Measurements from ENCODE around the gene MTMR11. TPM values are rescaled to one million over a fixed set of nuclear protein-coding genes. Genes with fewer than 3 reads are reported as not detected.

Gene MTMR11
- total RNA-seq = 6.2 TPM

GRCh38 chr1:149936170-149936991, at the start of gene MTMR11:
Gene MTMR11, minus strand, starts transcription at chr1:149936879. Its CDS starts 232 bp downstream, at chr1:149936647.

GRCh38 chr1:149927563-149928400, 8.9 kb downstream of the MTMR11 start, which contains the start of gene SF3B4:
Gene SF3B4, minus strand, starts transcription at chr1:149927803. Its CDS starts 44 bp downstream, at chr1:149927759.

GRCh38 chr1:149917571-149918144, 19.0 kb downstream of the MTMR11 start, which contains the start of gene SV2A:
Gene SV2A, minus strand, starts transcription at chr1:149917844. Its CDS starts 4,004 bp downstream, at chr1:149913840.

GRCh38 chr1:149899460-149900284, 37.0 kb downstream of the MTMR11 start, which contains the start of gene BOLA1:
Gene BOLA1, plus strand, starts transcription at chr1:149899568. Its CDS starts 492 bp downstream, at chr1:149900060.

Other genes starting within 250 kb of the MTMR11 start
- 14.1 TPM for gene FCGR1A, start 154.2 kb downstream of the MTMR11 start, total RNA-seq
- gene BOLA1, start 37.3 kb downstream of the MTMR11 start, total RNA-seq = 11.8 TPM
- 183 TPM for gene SV2A, start 19.0 kb downstream of the MTMR11 start, total RNA-seq
- 10.4 TPM for gene SF3B4, start 9.1 kb downstream of the MTMR11 start, total RNA-seq
- 9.9 TPM for gene OTUD7B, start 73.8 kb upstream of the MTMR11 start, total RNA-seq
- gene VPS45, start 130.9 kb upstream of the MTMR11 start, total RNA-seq = 79.4 TPM
- 39.9 TPM for gene PLEKHO1, start 213.0 kb upstream of the MTMR11 start, total RNA-seq

All from diencephalon (tissue), 1 donor.